Heart left ventricle (tissue), 13 donors: ENCODE measurements around the gene STARD13.

Experiments used
- POLR2A ChIP-seq, 2 donors: fragments of 450-650 bp; IDR thresholded peaks; one replicate each; pipeline ENCODE4 v1.6.1; 2017; ENCODE audit warnings: antibody characterized with exemption in 2 of 2, mild to moderate bottlenecking in 2 of 2, moderate library complexity in 2 of 2
- TF ChIP-seq, protein P1 (sequence below), 12 donors: fragments of 200-600 bp; sonication (generic) in 4 of 12; IDR thresholded peaks; one replicate each; pipeline versions ENCODE4 v1.5.0 to v1.8.0; 2018 to 2022; ENCODE audit warnings: antibody characterized with exemption in 12 of 12, mild to moderate bottlenecking in 5 of 12
- donor health status: ischemic (EF 13 %, LVEDD 7.1; RV severe dilation, severe dysfunction).
- donor health status: DM: no; HTN: yes; CAD: no.
- donor health status: DM: no; HTN: no; CAD: no.
- donor health status: ischemic (EF 25% LVEDD 6.9; RV normal size, moderate dysfunction).
- donor health status: ischemic (EF 25% LVEDD 5.7; RV mildly dilated, moderate dysfunction).
- donor health status: ischemic (EF 35%, LVEDD 5.7; RV mildly dilated, moderate dysfunction).
- donor health status: nonischemic (EF 11% LVEDD 7.7; RV severe dilation, severe dysfunction).
- donor health status: DM: yes; HTN: yes; CAD: no.
- donor health status: PGD.
- donor health status: ischemic (EF 29% LVEDD 5.4; RV normal size, mild dysfunction).
- donor health status: nonischemic (EF 23%, LVEDD 6.1; RV moderate dilation, normal function).

DNA sequence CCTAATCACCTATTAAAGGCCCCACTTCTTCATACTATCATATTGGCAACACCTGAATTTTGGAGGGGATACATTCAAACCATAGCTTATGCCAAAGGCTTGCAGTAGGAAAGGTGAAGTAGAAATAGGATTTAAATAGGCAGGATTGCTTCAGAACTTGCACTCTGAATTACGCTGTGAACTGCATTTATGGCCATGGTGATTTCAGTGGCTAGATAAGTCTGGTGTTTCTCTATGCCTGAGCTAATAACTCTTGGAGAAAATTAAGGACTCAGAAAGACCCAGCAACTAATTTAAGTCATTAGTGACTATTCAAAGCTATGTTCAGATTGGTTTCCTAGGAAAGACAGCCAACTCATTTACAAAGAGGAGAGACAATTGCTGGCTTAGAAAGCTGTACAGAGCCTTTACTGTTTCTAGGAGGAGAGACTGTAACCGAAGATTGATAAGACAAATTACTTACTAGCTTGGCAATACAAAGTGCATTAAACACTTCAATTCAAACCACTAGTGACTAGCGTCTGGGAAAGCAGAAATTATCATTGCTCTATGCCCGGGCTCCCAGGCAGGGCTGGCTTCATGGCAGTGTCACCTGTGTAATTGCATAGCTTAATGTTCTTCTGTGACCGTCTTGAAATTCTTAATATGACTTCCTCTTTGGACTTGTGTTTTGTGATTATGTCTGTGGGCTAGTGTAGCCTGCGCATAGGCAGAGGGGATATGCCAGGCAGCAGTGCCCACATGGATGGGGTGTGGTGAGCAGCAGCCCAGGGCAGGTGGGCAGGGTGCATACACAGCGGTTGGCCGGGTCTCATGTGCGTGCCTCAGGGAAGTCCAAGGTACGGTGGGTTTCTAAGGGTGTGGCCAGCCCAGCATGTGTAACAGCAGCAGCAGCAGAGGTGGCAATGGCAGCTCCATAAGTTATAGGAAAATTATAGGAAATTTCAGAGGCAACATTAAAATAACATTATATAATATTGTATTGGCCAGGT is 209.3 kb downstream of the STARD13 start:
- TF ChIP-seq, protein P1, sequence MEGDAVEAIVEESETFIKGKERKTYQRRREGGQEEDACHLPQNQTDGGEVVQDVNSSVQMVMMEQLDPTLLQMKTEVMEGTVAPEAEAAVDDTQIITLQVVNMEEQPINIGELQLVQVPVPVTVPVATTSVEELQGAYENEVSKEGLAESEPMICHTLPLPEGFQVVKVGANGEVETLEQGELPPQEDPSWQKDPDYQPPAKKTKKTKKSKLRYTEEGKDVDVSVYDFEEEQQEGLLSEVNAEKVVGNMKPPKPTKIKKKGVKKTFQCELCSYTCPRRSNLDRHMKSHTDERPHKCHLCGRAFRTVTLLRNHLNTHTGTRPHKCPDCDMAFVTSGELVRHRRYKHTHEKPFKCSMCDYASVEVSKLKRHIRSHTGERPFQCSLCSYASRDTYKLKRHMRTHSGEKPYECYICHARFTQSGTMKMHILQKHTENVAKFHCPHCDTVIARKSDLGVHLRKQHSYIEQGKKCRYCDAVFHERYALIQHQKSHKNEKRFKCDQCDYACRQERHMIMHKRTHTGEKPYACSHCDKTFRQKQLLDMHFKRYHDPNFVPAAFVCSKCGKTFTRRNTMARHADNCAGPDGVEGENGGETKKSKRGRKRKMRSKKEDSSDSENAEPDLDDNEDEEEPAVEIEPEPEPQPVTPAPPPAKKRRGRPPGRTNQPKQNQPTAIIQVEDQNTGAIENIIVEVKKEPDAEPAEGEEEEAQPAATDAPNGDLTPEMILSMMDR (IDR thresholded peaks at IDR 0.05) = no peak
- no peak for TF ChIP-seq POLR2A (IDR thresholded peaks at IDR 0.05)
